HG03460 (cell line): ENCODE measurements around the gene TES.
"Not testable (repeated sequence)": the region's sequence is repeated elsewhere in the genome, so short reads cannot be mapped to it uniquely, and the experiment has no call there.

ENCODE experiments used
- ATAC-seq: cut with Tn5 transposase; IDR thresholded peaks from one replicate; pipeline ENCODE4 v1.9.1; 2021; ENCODE audit not compliant: unreplicated experiment

The TES gene, protein sequence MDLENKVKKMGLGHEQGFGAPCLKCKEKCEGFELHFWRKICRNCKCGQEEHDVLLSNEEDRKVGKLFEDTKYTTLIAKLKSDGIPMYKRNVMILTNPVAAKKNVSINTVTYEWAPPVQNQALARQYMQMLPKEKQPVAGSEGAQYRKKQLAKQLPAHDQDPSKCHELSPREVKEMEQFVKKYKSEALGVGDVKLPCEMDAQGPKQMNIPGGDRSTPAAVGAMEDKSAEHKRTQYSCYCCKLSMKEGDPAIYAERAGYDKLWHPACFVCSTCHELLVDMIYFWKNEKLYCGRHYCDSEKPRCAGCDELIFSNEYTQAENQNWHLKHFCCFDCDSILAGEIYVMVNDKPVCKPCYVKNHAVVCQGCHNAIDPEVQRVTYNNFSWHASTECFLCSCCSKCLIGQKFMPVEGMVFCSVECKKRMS

DNA sequence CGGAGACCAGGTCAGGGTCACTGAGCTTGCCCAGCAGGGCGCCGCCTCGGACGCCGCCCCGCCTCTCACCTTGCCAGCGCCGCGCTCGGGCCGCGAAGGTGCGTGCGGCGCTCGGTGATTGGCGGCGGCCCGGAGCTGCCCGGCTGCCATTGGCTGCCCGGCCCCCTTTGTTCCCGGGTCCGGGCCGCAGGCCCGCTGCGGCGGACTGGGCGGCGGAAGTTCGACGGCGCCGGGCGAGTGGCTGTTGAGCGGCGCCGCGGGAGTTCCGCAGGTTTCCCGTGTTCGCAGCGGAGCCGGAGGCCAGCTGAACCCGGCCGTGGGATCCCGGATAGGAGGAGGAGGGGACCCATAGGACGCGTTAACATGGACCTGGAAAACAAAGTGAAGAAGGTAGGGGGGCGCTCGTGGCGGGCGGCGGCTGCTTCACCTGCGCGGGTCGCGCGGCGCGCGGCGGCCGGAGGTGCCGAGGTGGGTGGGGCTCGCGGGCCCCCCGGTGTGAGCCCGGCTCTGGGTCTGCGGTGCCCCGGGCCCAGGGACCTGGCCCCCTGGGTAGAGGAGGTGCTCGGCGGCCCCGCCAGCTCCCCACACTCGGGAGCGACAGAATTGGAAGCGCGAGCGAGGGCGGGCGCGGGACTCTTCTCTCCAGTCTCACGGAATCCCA lies at the start of gene TES:
TSS of gene TES (plus strand) at position 195 of the 661 bp plus-strand sequence. CDS start at position 364, 169 bp downstream.
- peak; percentile 83 for ATAC-seq

DNA sequence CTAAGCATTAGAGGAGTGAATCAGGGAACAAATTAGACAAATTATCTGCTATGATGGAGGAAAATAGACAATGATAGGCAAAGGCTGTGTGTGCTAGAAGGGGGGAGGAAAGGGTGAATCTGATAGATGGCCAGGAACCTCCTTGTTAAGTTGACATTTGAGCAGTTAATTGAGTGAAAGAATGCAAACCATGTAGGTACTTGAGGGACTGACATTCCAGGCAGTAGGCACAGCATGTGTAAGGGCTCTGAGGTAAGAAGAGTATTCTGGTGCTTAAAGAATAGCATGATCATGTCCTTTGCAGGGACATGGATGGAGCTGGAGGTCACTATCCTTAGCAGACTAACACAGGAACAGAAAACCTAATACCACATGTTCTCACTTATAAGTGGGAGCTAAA lies 48.6 kb upstream of the TES start:
- no peak for ATAC-seq

DNA sequence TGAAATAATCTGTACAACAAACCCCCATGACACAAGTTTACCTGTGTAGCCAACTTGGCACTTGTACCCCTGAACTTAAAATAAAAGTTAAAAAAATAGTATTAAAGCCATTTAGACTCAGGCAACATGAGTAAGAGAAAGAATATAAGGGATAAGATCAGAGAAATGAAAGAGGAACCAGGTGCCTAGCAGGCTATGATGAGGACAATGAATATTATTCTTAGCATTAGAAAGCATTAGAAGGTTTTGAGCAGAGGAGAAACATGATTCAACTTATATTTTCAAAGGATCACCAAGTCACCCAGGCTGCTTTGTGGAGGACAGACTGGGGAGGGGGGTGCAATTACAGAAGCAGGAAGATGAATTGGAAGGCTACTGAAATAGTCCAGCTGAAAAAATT lies 48.1 kb upstream of the TES start:
- ATAC-seq, result peak; percentile 39

DNA sequence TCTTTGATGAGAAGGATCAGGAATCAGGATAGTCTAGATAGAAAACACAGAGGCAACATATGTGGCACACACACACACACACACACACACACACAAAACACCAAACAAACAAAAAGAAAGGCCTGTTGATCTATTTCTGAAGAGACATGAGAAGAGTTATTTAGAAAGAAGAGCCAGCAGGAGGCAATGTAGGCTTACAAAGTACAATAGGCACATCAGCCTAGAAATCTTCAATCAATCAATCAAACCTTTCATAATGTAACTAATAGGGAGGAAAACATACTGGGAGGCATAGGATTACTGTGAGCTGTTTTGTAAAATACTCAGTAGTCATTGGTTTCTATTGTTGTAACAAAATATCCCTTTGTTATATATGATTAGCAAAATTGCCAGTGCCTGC lies 47.3 kb upstream of the TES start:
- ATAC-seq, result no peak

DNA sequence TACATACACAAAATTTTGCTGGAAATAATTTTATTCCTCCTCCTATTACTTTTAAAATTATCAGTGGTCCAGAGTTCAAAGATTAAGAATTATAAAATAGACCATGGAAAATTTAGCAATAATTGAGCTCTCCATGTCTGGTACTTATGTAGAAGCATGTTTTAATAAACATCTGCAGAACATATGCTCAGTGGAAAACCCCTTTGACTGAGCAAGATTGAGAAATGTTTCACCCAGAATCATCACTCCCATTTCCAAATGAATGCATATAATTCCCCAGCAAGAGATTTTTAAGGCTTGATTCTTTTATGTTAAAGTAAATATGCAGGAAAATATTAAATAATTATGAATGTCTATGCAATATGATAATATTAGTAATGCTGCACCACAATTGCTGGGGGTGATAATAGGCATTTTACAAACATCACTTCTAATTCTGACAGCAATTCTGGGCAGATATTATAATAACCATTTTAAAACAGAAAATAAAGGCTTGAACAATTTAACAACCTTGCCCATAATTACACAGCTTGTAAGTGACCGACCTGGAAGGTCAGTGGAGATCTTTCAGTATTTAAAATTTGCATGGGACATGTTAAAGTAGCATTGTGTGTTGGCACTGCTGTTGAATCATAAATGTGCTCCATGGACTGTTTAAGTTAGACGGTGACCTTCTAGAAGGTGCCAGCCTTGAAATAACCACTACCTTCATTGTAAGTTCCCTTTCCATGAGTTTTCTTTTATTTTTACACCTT lies 45.6 kb upstream of the TES start:
- no peak for ATAC-seq

DNA sequence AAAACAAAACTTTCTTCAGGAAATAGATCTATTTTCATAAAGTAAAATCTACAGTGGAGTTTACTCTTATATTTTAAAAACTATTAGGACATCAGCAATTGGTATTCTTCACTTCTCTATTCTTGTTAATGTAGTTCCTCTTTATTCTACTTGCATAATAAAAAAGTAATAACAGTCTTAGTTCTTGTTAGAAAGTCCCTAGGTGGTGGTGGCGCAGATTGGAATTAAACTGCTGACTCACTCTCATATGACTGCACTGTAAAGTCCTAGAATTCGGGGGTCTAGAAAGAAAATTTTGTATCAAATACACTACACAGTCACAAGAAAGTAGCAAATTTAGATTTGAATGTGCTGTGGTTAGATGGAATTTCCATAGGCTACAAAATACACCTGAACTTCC lies 44.6 kb upstream of the TES start:
- ATAC-seq, result peak; percentile 63

DNA sequence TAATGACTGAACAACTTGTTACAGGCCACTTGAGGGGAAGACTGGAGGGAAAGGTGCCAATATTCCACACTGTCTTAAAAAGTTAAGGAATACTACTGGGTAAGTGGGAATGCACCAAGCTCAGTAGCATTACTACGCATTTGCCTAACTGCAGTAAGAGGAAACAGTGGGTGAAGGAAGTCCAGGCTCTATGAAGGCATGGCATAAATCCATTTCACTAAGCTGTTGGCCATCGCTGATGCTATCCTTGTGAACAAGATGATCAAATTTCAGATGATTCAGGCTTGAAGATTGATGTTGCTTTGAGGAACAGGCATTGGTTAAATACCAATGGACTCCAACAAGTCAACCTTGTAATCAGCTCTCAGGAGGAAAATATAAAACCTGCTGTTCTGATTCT lies 44.2 kb upstream of the TES start:
- ATAC-seq, result no peak

DNA sequence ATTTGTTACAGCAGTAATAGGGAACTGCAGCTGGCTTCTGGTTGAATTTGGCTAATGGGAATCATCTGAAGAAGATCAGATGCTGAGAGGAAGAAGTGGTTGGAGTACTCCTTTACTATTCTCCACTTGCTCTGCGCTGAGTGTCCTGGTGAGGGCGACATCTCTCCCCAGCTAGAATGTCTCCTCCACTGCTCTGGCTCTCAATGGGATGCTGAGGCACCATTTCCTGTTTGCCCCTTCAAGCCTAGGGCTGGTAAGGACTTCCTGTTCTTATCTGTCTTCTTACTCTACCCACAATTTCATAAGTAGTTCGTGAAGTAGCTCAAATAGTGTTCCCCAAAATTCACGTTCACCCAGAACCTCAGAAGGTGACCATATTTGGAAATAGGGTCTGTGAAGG lies 43.2 kb upstream of the TES start:
- ATAC-seq, result no peak

DNA sequence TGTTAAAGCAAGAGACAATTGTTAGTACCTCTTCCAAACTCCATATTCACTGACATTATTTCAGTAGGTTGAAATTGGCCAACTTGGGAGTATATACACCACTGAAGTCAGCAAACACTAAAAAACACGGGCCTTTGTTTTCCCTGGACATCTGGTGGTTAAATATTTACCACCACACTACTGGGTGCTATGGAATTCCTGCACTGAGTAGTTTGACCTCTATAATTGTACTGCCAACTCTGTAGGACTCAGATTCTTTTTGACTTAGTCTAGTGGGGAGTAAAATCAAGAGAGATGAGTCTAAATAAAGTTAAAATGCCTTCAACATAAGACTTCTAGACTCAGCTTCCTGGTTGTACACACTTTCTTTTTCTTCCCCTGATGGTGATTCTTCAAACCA lies 41.3 kb upstream of the TES start:
- no peak for ATAC-seq

DNA sequence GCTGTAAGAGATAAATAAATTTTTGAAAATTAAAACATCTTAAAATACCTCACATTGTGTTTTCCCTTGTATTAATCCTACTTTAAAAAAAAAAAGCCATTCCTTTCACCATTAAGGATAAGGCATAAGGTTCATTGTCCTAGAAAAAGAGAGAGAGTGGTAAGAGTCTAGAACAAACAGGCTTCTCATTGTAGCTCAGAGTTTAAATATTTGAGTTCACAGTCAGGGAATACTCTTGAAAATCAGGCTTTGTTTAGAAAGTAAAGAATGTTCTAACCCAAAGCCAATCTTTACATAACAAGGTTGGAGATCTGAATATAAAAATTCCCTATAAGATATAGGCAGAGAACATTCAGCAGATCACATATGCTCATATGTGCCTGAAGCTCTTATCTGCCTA lies 40.2 kb upstream of the TES start:
- ATAC-seq, result no peak

DNA sequence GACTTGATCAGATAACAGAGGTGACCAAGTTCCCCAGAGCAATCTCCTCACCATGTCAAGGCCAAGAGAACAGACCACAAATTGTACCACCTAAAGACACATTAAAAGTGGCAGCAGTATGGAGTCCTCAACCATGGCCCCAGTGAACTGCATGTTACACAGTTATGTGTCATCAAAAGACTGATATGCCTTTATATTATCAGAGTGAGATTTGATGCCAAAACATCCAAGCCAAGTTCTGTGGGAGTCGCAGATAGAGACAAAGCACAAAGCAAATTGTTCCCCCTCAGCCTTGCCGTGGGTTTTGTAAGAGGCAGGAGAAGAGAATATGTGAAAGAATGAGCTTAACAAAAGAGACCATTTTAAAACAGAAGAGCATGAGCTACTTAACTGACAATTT lies 39.2 kb upstream of the TES start:
- no peak for ATAC-seq

DNA sequence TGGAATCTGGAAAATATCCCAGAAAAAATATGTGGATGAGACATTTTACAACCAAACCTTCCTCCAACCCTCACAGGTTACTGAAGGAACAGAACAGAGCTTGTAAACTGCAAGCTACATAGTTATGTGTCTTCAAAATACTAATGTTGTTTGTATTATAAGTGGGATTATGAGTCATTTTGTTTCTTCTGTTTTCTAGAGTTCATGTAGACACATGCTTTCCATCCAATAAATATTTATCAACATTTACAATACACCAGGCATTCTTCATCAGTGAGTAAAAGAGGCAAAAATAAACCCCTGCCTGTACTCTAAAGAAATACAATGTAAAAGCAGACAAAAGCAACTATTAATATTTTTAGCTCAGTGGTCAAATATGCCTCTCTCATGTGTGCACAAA lies 38.0 kb upstream of the TES start:
- no peak for ATAC-seq

DNA sequence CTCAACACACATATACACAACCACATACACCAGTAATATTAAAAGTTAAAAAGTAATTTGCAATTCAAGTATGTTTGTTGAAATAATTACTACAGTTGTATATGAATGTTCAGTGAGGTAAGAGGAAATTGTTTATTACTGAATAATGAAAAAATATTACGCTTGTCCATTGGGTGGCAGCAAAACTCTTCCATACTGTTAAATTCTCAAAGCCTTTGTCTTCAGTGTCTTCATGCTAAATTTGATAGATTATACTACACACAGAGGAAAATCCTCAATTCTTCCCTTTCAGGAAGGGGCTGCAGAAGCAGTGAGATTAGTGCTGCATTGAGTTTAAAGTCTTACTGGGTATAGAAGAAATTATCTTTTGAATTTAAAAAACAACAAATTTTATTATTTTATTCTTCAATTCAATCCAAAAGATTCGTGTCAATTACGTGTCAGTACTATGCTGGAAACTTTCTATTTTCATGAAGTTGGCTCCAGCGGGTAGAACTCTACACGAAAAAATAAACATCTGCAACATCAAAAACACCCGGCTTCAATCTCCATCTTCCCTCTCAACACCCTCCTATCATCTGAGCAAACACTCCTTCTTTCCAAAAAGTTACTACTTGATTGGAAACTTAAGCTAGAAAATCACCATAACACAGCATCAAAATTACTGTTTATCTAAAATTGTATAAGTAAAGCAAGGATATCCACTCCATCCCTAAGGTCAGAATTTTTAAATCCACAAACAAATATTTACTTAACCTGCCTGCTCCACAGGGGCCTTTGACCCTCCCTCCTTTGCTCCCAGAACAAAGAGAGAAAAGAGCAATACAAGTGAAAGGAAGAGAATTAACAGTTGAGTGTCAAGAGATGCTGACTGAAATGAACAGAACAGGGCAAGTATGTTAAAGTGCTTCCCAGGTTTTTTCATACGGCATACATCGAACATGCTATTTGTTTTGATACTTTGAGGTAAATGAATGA lies 37.0 kb upstream of the TES start:
- ATAC-seq, result no peak

DNA sequence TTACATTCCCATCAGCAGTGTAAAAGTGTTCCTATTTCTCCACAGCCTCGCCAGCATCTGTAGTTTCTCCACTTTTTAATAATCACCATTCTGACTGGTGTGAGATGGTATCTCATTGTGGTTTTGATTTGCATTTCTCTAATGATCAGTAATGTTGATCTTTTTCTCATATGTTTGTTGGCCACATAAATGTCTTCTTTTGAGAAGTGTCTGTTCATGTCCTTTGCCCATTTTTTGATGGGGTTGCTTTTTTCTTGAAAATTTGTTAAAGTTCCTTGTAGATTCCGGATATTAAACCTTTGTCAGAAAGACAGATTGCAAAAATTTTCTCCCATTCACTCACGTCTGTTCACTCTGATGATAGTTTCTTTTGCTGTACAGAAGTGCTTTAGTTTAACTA lies 35.2 kb upstream of the TES start:
- ATAC-seq, result not testable (repeated sequence)

DNA sequence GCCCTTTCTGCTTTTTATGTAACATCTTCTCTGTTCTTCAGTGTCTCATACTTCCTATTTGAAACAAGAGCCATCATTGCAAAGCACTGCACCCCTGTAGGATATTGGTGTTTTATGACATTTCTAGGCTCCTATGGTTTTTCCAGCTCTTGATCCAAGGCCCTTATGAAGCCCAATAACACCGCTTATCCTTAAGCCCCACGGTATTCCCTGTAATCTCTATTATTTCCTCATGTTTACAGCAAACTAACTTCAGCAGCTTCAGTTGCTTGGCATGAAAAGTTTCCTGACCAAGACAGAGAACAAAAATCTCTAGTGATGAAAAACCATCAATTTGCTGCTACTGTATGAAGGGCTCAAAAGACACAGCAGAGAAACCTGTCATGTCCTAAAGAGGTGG lies 34.1 kb upstream of the TES start:
- ATAC-seq, result no peak

DNA sequence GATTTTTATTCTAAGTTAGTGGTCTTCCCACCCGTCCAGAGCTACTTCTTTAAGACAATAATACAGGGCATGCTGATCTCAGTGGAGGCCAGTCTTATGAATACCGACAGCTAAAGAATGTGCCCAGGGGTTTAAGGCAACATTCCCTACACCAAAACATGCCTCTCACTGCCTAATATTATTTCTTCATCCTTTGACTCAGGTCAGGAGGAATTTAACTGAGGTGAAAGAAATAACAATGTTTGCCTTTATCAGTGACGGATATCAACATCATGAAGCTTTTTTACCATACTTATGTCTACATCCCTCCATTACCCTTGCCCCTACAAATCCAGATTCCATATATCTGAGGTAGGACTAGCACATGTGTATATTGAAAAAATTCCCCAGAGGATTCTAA lies 33.3 kb upstream of the TES start:
- ATAC-seq, result no peak

DNA sequence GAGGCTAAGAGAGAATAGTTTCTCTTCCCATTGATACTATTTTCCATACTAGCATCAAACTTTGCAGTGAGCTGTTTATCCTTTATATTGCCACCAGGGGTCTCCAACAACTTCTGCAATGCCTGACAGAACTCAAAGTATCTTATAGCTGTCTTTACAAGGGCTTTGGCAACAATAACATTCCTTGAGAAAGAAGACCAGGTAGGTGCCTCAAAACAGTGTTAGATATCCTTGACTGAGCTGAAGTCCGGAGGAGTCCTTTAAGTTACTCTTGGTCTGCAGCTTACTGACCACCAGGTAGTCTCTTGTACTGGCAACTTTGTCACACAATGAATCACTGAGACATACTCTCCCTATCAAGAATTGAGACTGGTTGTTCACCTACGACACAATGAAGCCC lies 30.0 kb upstream of the TES start:
- ATAC-seq, result peak; percentile 85

DNA sequence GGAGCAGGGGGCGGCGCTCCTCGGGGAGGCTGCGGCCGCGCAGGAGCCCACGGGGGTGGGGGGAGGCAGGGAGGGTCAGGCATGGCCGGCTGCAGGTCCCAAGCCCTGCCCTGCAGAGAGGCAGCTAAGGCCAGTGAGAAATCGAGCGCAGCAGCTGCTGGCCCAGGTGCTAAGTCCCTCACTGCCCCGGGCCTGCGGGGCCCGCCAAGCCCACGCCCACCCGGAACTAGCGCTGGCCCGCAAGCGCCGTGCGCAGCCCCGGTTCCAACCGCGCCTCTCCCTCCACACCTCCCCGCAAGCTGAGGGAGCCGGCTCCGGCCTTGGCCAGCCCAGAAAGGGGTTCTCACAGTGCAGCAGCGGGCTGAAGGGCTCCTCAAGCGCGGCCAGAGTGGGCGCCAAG lies 28.3 kb upstream of the TES start:
- ATAC-seq, result no peak

DNA sequence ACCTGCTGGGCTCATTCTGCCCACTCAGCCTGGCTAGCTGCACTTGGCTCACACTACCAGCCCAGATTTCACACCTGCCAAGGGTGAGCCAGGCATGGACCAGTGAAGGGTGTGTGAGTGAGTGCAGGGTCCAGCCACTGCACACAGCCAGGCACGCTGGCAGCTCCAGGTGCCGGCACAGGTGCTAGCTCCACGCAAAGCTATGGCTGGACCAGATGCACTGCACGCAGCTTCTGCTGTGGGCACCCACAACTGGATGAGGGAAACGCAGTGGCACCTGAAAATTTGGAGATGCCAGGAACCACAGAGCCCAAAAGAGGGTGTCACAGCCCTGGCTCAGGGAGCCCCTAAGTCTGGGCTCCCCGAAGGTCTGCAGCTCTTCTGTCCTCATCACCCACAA lies 24.9 kb upstream of the TES start:
- ATAC-seq, result no peak

DNA sequence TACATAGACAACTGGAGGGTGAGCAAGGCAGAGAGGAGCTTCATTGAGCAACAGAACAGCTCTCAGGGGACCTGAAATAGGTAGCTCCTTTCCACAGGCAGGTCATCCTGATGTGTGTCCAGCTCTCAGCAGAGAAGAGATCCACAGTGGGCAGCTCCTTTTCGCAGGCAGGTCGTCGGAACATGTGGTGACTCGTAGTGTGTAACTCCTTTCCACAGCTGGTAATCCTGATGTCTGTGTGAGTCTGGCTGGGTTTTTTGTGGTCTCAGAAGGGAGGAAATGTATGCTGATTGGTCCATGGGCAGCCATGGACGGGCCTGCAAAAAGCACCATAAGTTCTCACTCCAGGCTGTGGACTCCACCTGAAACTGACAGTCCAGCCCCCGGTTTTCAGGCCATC lies 24.4 kb upstream of the TES start:
- no peak for ATAC-seq

DNA sequence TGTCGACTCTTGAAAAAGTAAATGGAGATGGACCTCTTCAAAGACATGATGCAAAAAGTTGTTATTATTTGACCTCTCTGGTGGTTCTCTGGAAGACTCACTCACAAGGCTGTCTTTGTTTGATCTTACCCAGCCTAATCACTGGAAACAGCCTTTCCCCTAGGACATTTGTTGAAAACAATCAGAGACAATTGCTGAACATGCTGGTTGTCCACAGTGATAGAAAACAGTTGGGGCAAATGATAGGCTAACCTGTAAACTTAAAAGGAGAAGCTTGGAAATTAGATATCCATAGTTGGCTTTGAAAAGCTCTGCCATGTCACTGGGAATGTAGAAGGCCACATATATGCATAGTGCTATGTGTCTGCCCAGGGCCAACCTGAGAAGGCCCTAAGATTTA lies 22.9 kb upstream of the TES start:
- ATAC-seq, result no peak
